HUDEP-2 (cell line): ENCODE measurements around the gene CFAP45.
"Not testable (repeated sequence)": the region's sequence is repeated elsewhere in the genome, so short reads cannot be mapped to it uniquely, and the experiment has no call there.

Experiments used
- DNase-seq, 76 experiments: peaks; one replicate each; lab custom pipeline; 2025; ENCODE audit not compliant: unreplicated experiment in 76 of 76; lab: John Stamatoyannopoulos, UW

CFAP45 gene

DNA sequence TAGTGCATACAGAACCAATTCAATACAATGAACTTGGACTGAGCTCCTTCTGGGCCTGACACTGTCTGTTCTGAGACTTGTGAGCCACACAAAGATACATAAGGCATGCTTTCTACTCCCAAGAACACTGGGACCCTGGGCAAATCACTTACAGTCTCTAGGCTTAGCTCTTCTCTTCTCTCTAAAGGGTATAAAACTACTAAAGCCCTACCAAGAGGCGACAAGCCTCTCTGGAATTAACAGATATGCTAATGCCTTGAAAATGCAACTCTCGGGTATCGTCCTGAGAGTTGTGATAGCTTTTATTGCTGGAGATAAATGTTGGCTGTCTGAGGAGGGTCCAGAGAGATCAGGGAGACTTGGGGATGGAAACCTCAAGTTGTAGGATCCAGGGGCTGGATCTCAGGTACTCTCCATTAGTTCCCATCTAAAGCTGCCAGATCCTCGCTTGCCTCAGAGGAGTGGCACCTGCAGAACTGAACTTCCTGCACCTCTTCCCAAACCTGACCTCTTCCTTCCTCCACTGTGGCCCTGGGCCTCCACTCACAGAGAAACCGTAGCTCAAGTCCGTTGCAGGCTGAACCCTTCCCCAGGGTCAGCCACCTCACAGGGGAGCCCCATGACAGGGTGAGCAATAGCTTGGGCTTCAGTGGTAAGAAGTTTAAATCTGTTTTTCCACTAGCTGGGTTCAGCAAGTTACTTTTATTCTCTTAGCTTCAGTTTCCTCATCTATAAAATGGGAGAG lies 11.5 kb upstream of the CFAP45 start:
- peak in 2 of 76 experiments; percentile 8 to 45 for DNase-seq

DNA sequence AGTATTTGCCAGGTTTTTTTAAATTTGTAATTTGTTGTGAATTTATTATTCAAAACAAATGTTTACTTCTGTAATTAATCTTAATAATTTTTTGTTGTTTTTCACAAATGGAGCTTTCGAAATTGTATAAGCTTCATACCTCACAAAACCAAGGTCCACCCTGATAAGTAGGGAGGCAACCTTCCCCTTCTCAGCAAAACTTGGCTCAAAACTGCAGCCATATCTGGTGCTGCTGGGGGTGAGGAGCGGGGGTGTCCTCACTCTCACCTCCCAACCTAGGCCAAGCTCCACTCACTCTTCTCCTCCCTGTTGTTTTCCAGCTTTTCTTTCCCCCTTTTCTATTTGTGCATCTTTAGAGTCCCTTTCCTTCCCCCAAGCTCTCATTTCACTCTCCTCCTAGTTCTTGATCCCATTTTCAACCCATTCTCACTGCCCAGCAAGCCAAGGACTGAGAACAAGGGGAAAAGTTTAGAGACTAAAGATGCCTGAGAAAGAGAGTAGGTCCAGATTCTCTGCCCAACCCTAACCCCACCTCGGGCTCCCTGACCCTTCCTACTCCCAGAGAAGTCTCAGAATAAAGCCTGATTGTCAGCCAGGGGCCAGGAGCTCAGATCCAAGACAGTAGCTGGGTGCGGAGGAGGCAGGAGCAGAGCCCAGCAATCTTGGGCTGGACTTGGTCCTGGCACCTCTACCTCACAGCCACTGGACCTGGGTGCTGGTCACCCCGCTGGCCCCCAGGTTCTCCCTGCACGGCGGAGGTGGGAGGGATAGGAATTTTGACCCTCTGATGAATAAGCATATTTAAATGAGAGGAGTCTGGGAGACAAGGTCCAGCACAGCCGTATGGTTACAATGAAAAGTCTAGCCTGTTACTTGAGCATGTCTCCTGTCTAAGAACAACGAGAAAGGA lies 8.3 kb upstream of the CFAP45 start:
- DNase-seq: peak in 33 of 76 experiments; percentile 10 to 64 (median 31)

DNA sequence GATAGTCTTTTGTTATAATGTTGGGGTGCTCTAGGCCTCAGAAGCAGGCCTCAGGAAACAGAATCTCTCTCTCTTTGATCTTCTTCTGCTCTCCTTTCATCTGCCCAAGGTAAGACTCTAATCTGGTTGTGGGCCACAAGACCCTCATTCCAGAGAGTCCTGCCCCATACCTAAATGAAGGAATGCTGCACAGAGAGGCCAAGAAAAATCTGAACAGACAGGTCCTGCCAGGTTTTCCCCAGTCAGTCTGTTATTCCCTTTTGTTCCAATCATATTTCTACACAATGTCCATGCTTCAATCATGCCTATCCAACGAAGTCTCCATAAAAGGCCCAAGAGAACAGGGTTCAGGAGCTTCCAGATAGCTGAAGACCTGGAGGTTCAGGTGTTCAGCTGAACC lies 7.0 kb upstream of the CFAP45 start:
- no peak for DNase-seq

DNA sequence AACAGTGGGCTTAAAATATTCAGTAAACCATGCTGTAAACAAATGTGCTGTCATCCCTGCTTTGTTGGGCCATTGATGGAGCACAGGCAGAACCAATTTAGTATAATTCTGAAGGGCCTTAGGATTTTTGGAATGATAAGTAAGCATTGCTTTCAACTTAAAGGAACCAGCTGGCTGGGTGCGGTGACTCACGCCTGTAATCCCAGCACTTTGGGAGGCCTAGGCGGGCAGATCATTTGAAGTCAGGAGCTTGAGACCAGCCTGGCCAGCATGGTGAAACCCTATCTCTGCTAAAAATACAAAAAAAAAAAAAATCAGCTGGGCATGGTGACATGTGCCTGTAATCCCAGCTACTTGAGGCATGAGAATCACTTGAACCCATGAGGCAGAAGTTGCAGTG lies 4.1 kb upstream of the CFAP45 start:
- not testable (repeated sequence) for DNase-seq

DNA sequence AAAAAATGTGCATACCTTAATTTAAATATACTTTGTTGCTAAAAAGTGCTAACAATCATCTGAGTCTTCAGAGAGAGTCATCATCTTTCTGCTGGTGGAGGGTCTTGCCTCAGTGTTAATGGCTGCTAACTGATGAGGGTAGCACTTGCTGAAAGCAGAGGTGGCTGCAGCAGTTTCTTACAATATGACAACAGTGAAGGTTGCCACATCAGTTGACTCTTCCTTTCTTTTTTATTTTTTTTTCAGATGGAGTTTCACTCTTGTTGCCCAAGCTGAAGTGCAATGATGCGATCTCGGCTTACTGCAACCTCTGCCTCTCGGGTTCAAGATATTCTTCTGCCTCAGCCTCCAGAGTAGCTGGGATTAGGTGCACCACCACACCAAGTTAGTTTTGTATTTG lies 2.6 kb upstream of the CFAP45 start:
- no peak for DNase-seq

DNA sequence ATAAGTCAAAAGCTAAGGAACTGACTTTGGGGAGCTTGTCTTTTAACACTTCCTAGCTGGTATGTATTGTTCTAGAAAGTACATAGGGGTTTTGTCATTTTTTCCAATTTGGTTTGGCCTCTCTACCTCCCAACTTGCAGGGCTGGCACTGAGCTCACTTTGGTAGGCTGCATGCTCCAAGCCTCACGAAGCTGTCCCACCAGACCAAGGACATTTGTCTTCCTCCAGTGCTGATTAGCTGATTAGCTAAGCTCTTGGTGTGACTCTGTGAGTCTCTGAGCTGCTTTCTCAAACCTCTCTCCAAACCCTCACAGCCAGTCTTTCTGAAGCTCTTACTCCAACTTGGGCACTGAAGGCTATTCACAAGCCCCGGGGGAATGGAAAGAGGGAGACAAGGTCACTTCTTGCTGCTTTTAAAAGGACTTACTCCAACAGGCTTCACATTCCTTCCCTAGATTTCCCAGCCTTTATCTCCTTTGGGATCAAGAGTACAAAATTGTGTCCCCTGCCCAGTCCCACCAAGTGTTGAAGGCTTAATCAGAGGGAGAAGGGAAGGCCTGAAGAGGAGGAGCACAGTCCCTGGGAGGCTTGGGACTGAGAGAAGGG lies 893 bp upstream of the CFAP45 start:
- peak in 5 of 76 experiments; percentile 6 to 18 (median 15) for DNase-seq

GRCh38 chr1:159899634-159900033 lies 331 bp downstream of the CFAP45 start:
- not testable (repeated sequence) for DNase-seq

- DNase-seq: no peak
These were observed 1.4 kb downstream of the CFAP45 start for GRCh38 chr1:159898527-159898926.

- DNase-seq: no peak
These were observed 2.0 kb downstream of the CFAP45 start for GRCh38 chr1:159897962-159898361.

- peak in 1 of 76 experiments; percentile 11 for DNase-seq
These were observed 3.4 kb downstream of the CFAP45 start for GRCh38 chr1:159896546-159896930.

GRCh38 chr1:159895836-159896545 lies 4.0 kb downstream of the CFAP45 start:
- DNase-seq: no peak

DNA sequence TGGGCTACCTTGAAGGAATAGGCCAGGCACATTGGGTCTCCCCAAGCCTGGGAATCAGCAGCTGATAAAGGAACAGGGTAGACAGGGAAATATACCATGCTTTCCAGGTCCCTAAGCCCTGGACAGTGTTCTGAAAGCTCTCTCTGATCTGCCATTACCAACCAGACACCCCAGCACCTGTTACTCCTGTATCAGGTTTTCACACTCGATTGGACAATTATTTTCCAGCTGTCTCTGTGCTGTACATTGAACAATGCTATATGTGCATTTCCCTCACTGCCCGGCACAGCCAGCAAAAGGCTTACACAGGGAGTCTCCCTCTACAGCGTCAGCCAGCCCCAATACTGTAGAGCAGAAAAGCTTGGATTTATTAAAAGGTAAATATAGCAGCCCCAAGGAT lies 4.7 kb downstream of the CFAP45 start:
- DNase-seq: no peak

DNA sequence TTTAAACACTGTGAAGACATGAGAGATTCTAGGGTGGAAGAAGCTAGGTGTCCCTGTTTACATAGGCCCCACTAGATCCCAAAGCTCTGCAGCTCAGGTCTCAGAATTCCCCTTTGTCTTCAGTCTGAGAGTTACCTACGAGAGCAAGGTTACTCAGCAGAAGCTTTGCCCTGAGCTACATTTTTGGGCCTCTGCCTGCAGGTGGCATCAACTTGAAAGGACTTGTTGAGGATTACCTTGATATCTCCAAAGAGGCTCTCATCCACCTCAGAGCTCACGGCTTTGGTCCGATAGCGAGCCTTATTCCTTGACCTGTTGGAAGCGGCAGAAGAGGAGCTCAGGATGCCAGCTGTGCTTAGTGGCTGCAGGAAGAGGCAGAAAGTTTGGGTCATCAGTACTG lies 7.0 kb downstream of the CFAP45 start:
- peak in 2 of 76 experiments; percentile 4 to 7 for DNase-seq

GRCh38 chr1:159891275-159892157 lies 8.4 kb downstream of the CFAP45 start:
- peak in 71 of 76 experiments; percentile 9 to 83 (median 66) for DNase-seq

DNA sequence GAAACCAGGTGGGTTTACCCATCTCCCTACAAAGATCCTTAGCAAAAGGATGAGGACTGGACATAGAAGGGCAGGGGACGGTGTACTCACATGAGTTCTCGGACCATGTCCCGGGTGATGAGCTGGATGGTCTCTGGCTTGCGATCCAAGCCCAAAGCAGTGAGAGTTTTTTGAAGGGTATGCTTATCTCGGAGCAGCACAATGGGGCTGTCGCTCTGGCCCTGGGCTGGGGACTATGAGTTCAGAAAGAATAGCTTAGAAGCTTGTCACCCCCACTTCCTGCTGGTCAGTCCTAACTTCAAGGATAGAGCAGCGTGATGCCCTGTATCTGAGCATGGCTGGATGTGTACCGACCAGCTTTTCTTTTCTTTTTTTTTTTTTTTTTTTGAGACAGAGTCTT lies 9.6 kb downstream of the CFAP45 start:
- no peak for DNase-seq

GRCh38 chr1:159889821-159890252 lies 10.1 kb downstream of the CFAP45 start:
- DNase-seq: peak in 2 of 76 experiments; percentile 7 to 11

DNA sequence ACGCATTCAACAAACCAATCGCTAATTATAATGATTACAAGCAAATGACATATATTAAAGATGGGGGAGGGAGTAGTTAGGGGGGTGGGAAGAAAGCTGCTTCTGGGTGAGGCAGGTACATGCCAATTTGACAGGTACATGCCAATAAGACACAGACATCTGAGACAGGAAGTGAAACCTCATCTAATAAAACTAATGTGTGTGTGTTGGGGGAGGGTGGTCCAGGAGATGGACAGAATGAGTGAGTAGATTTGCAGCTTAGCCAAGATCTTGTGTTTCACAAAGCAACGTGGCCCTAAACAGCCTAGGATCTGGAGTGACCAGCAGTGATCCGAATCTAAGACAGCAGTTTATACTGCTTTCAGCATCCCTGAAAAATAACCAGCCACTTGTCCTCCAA lies 10.8 kb downstream of the CFAP45 start:
- no peak for DNase-seq

GRCh38 chr1:159884296-159884695 lies 15.7 kb downstream of the CFAP45 start:
- no peak for DNase-seq

- DNase-seq: no peak
These were observed 16.8 kb downstream of the CFAP45 start for GRCh38 chr1:159883134-159883533.

DNA sequence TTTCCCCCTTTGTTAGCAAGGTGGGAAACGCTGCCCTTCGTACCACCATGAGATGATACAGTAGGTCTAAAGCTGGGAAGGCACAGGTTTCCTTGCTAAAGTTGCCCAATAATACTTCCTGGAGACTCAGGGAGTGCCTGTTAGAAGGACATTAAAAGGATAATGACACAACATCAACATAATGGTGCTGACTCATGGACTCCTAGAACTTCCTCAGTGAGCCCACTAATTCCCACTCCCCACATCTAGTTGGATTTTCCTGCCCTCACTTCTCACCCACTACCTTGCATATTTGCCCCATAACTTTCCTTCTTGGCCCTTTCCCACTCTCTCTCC lies 17.5 kb downstream of the CFAP45 start:
- DNase-seq: no peak
